ENCODE measurements around the gene ACP2.
"Not testable (repeated sequence)": the region's sequence is repeated elsewhere in the genome, so short reads cannot be mapped to it uniquely, and the experiment has no call there.

ACP2 gene

DNA sequence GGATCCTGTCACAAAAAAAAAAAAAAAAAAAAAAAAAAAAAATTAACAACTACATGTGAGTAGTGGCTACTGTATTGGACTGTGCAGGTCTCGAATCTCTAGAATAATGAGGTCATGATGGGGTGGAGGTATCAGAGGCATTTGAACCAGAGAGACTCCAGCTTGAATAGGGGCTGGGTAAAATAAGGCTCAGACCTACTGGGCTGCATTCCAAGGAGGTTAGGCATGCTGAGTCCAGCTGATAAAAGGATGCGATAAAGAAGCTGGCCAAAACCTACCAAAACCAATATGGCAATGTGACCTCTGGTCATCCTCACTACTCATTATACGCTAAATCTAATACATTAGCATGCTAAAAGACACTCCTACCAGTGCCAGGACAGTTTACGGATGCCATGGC, 56.5 kb downstream of the ACP2 start:
- DNase-seq = no peak

DNA sequence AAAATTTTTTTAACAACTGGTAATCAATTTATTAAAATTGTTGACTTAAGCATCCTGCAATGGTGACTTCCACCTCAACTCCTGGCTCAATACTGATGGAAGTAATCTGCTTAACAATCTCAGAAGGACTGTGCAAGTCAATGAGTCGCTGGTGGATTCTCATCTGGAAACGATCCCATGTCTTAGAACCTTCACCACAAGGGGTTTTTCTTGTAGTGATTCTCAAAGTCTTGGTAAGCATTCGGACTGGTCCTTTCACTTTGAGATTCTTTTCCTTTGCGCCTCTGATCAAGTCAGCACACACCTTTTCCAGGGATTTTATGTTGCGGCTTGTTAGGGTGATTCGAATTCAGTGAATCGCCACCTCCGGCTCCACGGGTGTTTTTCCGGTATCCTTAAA, 57.5 kb downstream of the ACP2 start:
- not testable (repeated sequence) for DNase-seq
